ENCODE data around the gene MAP2K5. TPM values are rescaled to one million over a fixed set of nuclear protein-coding genes. Genes with fewer than 3 reads are reported as not detected.
A peak's percentile ranks its signal among the peaks of the same experiment; 100 is the strongest.

The MAP2K5 gene
- total RNA-seq, 1 donor from 2014 or later: 26.7 TPM

GRCh38 chr15:67831363-67831762 lies 288.9 kb downstream of the MAP2K5 start:
- intact Hi-C loops (cut with micrococcal nuclease): loop anchor here (10.0 kb wide), 3 partner anchors 527 to 1327 kb away; partner anchors contain the start of genes RPL4 and ZWILCH
- no peak for TF ChIP-seq CTCF (IDR thresholded peaks at IDR 0.05)
- Mint-ChIP-seq H3K4me1 (peaks cover 50% of the 10 kb centered on the region), H3K27ac (no peak overlapping the region), H3K4me3 (no peak overlapping the region), H3K36me3 (ENCODE audit: low read depth) (no peaks in the 10 kb centered on the region), H3K27me3 (peaks cover 55% of the 10 kb centered on the region), H3K9me3 (no peaks in the 10 kb centered on the region)
- ATAC-seq (ENCODE audit: low read depth): no peak
- ChIA-PET CTCF (interaction anchor here (1.1 to 2.3 kb wide), 4 partner anchors 49 to 375 kb away, joined by 3 to 22 read pairs (median 10); no protein-coding TSS in a partner anchor), POLR2A (no interaction called here)
- no peak for DNase-seq

- no peak for ATAC-seq (ENCODE audit: low read depth)
- intact Hi-C loops (cut with micrococcal nuclease): loop anchor here (1.0 to 10.0 kb wide), 4 partner anchors 8 to 1327 kb away; partner anchors contain the start of genes RPL4 and ZWILCH
- CTCF ChIA-PET: interaction anchor here (0.7 to 2.3 kb wide), 5 partner anchors 9 to 375 kb away, joined by 3 to 22 read pairs (median 9); no protein-coding TSS in a partner anchor
- Mint-ChIP-seq H3K27ac (no peak overlapping the region), H3K9me3 (no peaks in the 10 kb centered on the region), H3K27me3 (peaks cover 56% of the 10 kb centered on the region), H3K4me3 (no peak overlapping the region), H3K4me1 (peaks cover 52% of the 10 kb centered on the region), H3K36me3 (ENCODE audit: low read depth) (no peaks in the 10 kb centered on the region)
- POLR2A ChIA-PET: interaction anchor here (0.8 to 2.3 kb wide), 2 partner anchors 8 to 48 kb away, joined by 4 to 12 read pairs; no protein-coding TSS in a partner anchor
- no peak for TF ChIP-seq CTCF (IDR thresholded peaks at IDR 0.05)
- no peak for DNase-seq
Observed at GRCh38 chr15:67832031-67832551, 289.6 kb downstream of the MAP2K5 start.

- no peak for DNase-seq
- POLR2A ChIA-PET: interaction anchor here (0.8 to 2.3 kb wide), 2 partner anchors 7 to 49 kb away, joined by 4 to 12 read pairs; no protein-coding TSS in a partner anchor
Observed at GRCh38 chr15:67832897-67833709, 290.6 kb downstream of the MAP2K5 start.

GRCh38 chr15:67833710-67834511 lies 291.4 kb downstream of the MAP2K5 start:
- intact Hi-C loops (cut with micrococcal nuclease): loop anchor here (1.0 to 10.0 kb wide), 6 partner anchors 13 to 1329 kb away; partner anchors contain the start of genes RPL4, SMAD6 and ZWILCH
- ChIA-PET CTCF (interaction anchor here (0.5 to 5.3 kb wide), 4 partner anchors 50 to 932 kb away, joined by 3 to 56 read pairs (median 20); no protein-coding TSS in a partner anchor), POLR2A (interaction anchor here (2.3 kb wide), 1 partner anchor 50 kb away, joined by 12 read pairs; no protein-coding TSS in a partner anchor)
- Mint-ChIP-seq H3K4me3 (peak overlapping the region; percentile 79), H3K4me1 (peaks cover 50% of the 10 kb centered on the region), H3K9me3 (no peaks in the 10 kb centered on the region), H3K27me3 (peaks cover 54% of the 10 kb centered on the region), H3K27ac (no peak overlapping the region), H3K36me3 (ENCODE audit: low read depth) (no peaks in the 10 kb centered on the region)
- no peak for TF ChIP-seq CTCF (IDR thresholded peaks at IDR 0.05)
- ATAC-seq (ENCODE audit: low read depth) (peak; percentile 40), DNase-seq (peak; percentile 41)

More at GRCh38 chr15:67832897-67833709, 290.6 kb downstream of the MAP2K5 start:
- H3K4me1 Mint-ChIP-seq: peaks cover 52% of the 10 kb centered on the region
- H3K9me3 Mint-ChIP-seq: no peaks in the 10 kb centered on the region
- no peaks in the 10 kb centered on the region for H3K36me3 Mint-ChIP-seq (ENCODE audit: low read depth)
- CTCF ChIA-PET: interaction anchor here (0.6 to 2.3 kb wide), 5 partner anchors 50 to 593 kb away, joined by 3 to 22 read pairs (median 9); no protein-coding TSS in a partner anchor
- peak overlapping the region; percentile 79 for H3K4me3 Mint-ChIP-seq
- H3K27me3 Mint-ChIP-seq: peaks cover 56% of the 10 kb centered on the region
- ATAC-seq (ENCODE audit: low read depth): no peak
- no peak overlapping the region for H3K27ac Mint-ChIP-seq
- no peak for TF ChIP-seq CTCF (IDR thresholded peaks at IDR 0.05)
- intact Hi-C loops (cut with micrococcal nuclease): loop anchor here (1.0 to 10.0 kb wide), 4 partner anchors 9 to 1328 kb away; partner anchors contain the start of genes RPL4 and ZWILCH
